Panc1 (cell line): ENCODE measurements around the gene OPRD1.

Source experiments
- POLR2AphosphoS5 ChIP-seq: IDR thresholded peaks from 2 replicates; pipeline ENCODE4 v1.6.1; 2012; ENCODE audit warnings: mild to moderate bottlenecking, low read depth, low read length, moderate library complexity
- SIN3A ChIP-seq: IDR thresholded peaks from 2 replicates; pipeline ENCODE4 v1.6.1; 2012; ENCODE audit warnings: low read depth, mild to moderate bottlenecking, low read length, moderate library complexity, borderline replicate concordance; ENCODE audit not compliant: insufficient read depth
- TF ChIP-seq, protein P1 (sequence below): fragments of 450-650 bp; IDR thresholded peaks from 2 replicates; pipeline ENCODE4 v1.5.1; 2017; ENCODE audit warnings: mild to moderate bottlenecking
- TF ChIP-seq, protein P2 (sequence below), 2 experiments: IDR thresholded peaks; 2 replicates each; pipeline ENCODE4 v1.6.1; 2011 to 2012; ENCODE audit warnings: low read depth in 2 of 2, control low read depth in 1 of 2, low read length in 1 of 2, mild to moderate bottlenecking in 1 of 2, moderate library complexity in 1 of 2; ENCODE audit not compliant: insufficient read depth in 1 of 2

DNA sequence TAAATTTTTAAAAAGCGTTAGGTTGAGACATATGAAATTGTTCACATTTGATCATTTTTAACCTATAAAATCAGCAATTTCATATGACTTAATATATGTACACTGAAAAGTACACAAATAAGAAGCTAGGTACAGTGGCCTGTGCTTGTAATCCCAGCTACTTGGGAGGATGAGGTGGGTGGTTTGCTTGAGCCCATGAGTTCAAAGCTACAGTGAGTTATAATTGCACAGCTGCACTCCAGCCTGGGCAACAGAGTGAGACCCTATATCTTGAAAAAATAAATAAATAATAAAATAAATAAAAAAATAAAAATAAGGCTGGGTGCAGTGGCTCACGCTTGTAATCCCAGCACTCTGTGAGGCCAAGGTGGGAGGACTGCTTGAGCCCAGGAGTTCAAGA, 97.2 kb downstream of the OPRD1 start:
- TF ChIP-seq, protein P1, sequence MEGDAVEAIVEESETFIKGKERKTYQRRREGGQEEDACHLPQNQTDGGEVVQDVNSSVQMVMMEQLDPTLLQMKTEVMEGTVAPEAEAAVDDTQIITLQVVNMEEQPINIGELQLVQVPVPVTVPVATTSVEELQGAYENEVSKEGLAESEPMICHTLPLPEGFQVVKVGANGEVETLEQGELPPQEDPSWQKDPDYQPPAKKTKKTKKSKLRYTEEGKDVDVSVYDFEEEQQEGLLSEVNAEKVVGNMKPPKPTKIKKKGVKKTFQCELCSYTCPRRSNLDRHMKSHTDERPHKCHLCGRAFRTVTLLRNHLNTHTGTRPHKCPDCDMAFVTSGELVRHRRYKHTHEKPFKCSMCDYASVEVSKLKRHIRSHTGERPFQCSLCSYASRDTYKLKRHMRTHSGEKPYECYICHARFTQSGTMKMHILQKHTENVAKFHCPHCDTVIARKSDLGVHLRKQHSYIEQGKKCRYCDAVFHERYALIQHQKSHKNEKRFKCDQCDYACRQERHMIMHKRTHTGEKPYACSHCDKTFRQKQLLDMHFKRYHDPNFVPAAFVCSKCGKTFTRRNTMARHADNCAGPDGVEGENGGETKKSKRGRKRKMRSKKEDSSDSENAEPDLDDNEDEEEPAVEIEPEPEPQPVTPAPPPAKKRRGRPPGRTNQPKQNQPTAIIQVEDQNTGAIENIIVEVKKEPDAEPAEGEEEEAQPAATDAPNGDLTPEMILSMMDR, result no peak
- TF ChIP-seq POLR2AphosphoS5, result no peak
- no peak for TF ChIP-seq SIN3A
- TF ChIP-seq, protein P2, sequence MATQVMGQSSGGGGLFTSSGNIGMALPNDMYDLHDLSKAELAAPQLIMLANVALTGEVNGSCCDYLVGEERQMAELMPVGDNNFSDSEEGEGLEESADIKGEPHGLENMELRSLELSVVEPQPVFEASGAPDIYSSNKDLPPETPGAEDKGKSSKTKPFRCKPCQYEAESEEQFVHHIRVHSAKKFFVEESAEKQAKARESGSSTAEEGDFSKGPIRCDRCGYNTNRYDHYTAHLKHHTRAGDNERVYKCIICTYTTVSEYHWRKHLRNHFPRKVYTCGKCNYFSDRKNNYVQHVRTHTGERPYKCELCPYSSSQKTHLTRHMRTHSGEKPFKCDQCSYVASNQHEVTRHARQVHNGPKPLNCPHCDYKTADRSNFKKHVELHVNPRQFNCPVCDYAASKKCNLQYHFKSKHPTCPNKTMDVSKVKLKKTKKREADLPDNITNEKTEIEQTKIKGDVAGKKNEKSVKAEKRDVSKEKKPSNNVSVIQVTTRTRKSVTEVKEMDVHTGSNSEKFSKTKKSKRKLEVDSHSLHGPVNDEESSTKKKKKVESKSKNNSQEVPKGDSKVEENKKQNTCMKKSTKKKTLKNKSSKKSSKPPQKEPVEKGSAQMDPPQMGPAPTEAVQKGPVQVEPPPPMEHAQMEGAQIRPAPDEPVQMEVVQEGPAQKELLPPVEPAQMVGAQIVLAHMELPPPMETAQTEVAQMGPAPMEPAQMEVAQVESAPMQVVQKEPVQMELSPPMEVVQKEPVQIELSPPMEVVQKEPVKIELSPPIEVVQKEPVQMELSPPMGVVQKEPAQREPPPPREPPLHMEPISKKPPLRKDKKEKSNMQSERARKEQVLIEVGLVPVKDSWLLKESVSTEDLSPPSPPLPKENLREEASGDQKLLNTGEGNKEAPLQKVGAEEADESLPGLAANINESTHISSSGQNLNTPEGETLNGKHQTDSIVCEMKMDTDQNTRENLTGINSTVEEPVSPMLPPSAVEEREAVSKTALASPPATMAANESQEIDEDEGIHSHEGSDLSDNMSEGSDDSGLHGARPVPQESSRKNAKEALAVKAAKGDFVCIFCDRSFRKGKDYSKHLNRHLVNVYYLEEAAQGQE (IDR thresholded peaks at IDR 0.05; ENCODE audit: insufficient read depth in 1 of 2, low read depth in 2 of 2, low read length in 1 of 2), result no peak
